HEK293 (cell line): ENCODE measurements around the gene AK6.
A peak's percentile ranks its signal among the peaks of the same experiment; 100 is the strongest.

ENCODE experiments used
- BCL11B ChIP-seq: fragments of 450-650 bp; formaldehyde crosslinking; IDR thresholded peaks from 2 replicates; pipeline ENCODE4 v1.5.1; 2016; ENCODE audit warnings: low read depth, missing biosample characterization, missing genetic modification characterization
- KLF1 ChIP-seq: fragments of 450-650 bp; formaldehyde crosslinking; IDR thresholded peaks from 2 replicates; pipeline ENCODE4 v1.5.1; 2016; ENCODE audit warnings: missing biosample characterization, missing genetic modification characterization
- MZF1 ChIP-seq: fragments of 450-650 bp; formaldehyde crosslinking; IDR thresholded peaks from 2 replicates; pipeline ENCODE4 v1.5.1; 2017; ENCODE audit warnings: missing biosample characterization, missing genetic modification characterization, borderline replicate concordance
- OSR2 ChIP-seq: fragments of 450-650 bp; formaldehyde crosslinking; IDR thresholded peaks from 2 replicates; pipeline ENCODE4 v1.5.1; 2016; ENCODE audit warnings: missing biosample characterization, missing genetic modification characterization
- PRDM1 ChIP-seq: fragments of 450-650 bp; formaldehyde crosslinking; IDR thresholded peaks from 2 replicates; pipeline ENCODE4; 2016; ENCODE audit warnings: missing biosample characterization, missing genetic modification characterization
- ZBTB1 ChIP-seq: fragments of 450-650 bp; formaldehyde crosslinking; IDR thresholded peaks from 2 replicates; pipeline ENCODE4 v1.5.1; 2016; ENCODE audit warnings: missing biosample characterization, missing genetic modification characterization
- ZFHX2 ChIP-seq: fragments of 450-650 bp; formaldehyde crosslinking; conservative IDR thresholded peaks from 2 replicates; pipeline ENCODE4 v1.5.1; 2016; ENCODE audit warnings: missing biosample characterization, missing genetic modification characterization
- ZIC2 ChIP-seq: fragments of 450-650 bp; formaldehyde crosslinking; IDR thresholded peaks from 2 replicates; pipeline ENCODE4 v1.5.1; 2016; ENCODE audit warnings: missing biosample characterization, missing genetic modification characterization
- ZNF138 ChIP-seq: fragments of 450-650 bp; formaldehyde crosslinking; IDR thresholded peaks from 2 replicates; pipeline ENCODE4 v1.5.1; 2016; ENCODE audit warnings: missing biosample characterization, missing genetic modification characterization, borderline replicate concordance
- ZNF155 ChIP-seq: fragments of 450-650 bp; formaldehyde crosslinking; IDR thresholded peaks from 2 replicates; pipeline ENCODE4 v1.5.1; 2016; ENCODE audit warnings: missing biosample characterization, missing genetic modification characterization
- ZNF19 ChIP-seq: fragments of 450-650 bp; formaldehyde crosslinking; IDR thresholded peaks from 2 replicates; pipeline ENCODE4; 2016; ENCODE audit warnings: missing biosample characterization, missing genetic modification characterization, low read depth
- ZNF2 ChIP-seq: fragments of 450-650 bp; formaldehyde crosslinking; IDR thresholded peaks from 2 replicates; pipeline ENCODE4 v1.5.1; 2016; ENCODE audit warnings: missing biosample characterization, missing genetic modification characterization
- ZNF202 ChIP-seq: fragments of 450-650 bp; formaldehyde crosslinking; IDR thresholded peaks from 2 replicates; pipeline ENCODE4 v1.5.1; 2016; ENCODE audit warnings: missing biosample characterization, missing genetic modification characterization, borderline replicate concordance
- ZNF221 ChIP-seq: fragments of 450-650 bp; formaldehyde crosslinking; IDR thresholded peaks from 2 replicates; pipeline ENCODE4 v1.5.1; 2017; ENCODE audit warnings: missing biosample characterization, missing genetic modification characterization, borderline replicate concordance
- ZNF292 ChIP-seq: fragments of 450-650 bp; formaldehyde crosslinking; IDR thresholded peaks from 2 replicates; pipeline ENCODE4 v1.5.1; 2016; ENCODE audit warnings: low read depth, missing biosample characterization, missing genetic modification characterization, borderline replicate concordance
- ZNF341 ChIP-seq: fragments of 450-650 bp; formaldehyde crosslinking; IDR thresholded peaks from 2 replicates; pipeline ENCODE4; 2016; ENCODE audit warnings: low read depth, missing biosample characterization, missing genetic modification characterization
- ZNF37A ChIP-seq: fragments of 450-650 bp; IDR thresholded peaks from 2 replicates; pipeline ENCODE4 v1.5.1; 2018; ENCODE audit warnings: missing biosample characterization, missing genetic modification characterization
- ZNF391 ChIP-seq: fragments of 450-650 bp; formaldehyde crosslinking; IDR thresholded peaks from 2 replicates; pipeline ENCODE4 v1.5.1; 2016; ENCODE audit warnings: low read depth, missing biosample characterization, missing genetic modification characterization, borderline replicate concordance
- ZNF433 ChIP-seq: fragments of 450-650 bp; formaldehyde crosslinking; IDR thresholded peaks from 2 replicates; pipeline ENCODE4 v1.5.1; 2016; ENCODE audit warnings: missing biosample characterization, missing genetic modification characterization, low read depth
- ZNF521 ChIP-seq: fragments of 450-650 bp; formaldehyde crosslinking; IDR thresholded peaks from 2 replicates; pipeline ENCODE4 v1.5.1; 2017; ENCODE audit warnings: missing biosample characterization, mild to moderate bottlenecking, missing genetic modification characterization
- ZNF76 ChIP-seq: fragments of 450-650 bp; formaldehyde crosslinking; IDR thresholded peaks from 2 replicates; pipeline ENCODE4; 2016; ENCODE audit warnings: low read depth, missing biosample characterization, missing genetic modification characterization, borderline replicate concordance
- ZNF785 ChIP-seq: fragments of 450-650 bp; formaldehyde crosslinking; IDR thresholded peaks from 2 replicates; pipeline ENCODE4 v1.5.1; 2016; ENCODE audit warnings: missing biosample characterization, missing genetic modification characterization
- ZNF791 ChIP-seq: fragments of 450-650 bp; formaldehyde crosslinking; IDR thresholded peaks from 2 replicates; pipeline ENCODE4 v1.5.1; 2016; ENCODE audit warnings: missing biosample characterization, missing genetic modification characterization
- ZNF792 ChIP-seq: fragments of 450-650 bp; formaldehyde crosslinking; IDR thresholded peaks from 2 replicates; pipeline ENCODE4 v1.5.1; 2016; ENCODE audit warnings: missing biosample characterization, missing genetic modification characterization
- ZNF837 ChIP-seq: fragments of 450-650 bp; formaldehyde crosslinking; IDR thresholded peaks from 2 replicates; pipeline ENCODE4 v1.5.1; 2016; ENCODE audit warnings: missing biosample characterization, missing genetic modification characterization
- TF ChIP-seq, protein P1 (sequence below): fragments of 450-650 bp; formaldehyde crosslinking; IDR thresholded peaks from 2 replicates; pipeline ENCODE4 v1.5.1; 2016; ENCODE audit warnings: missing biosample characterization, missing genetic modification characterization
- TF ChIP-seq, protein P2 (sequence below): fragments of 450-650 bp; formaldehyde crosslinking; IDR thresholded peaks from 2 replicates; pipeline ENCODE4 v1.5.1; 2016; ENCODE audit warnings: missing biosample characterization, missing genetic modification characterization
- TF ChIP-seq, protein P3 (sequence below): fragments of 450-650 bp; formaldehyde crosslinking; IDR thresholded peaks from 2 replicates; pipeline ENCODE4 v1.5.1; 2016; ENCODE audit warnings: missing biosample characterization, missing genetic modification characterization
- TF ChIP-seq, protein P4 (sequence below): fragments of 450-650 bp; formaldehyde crosslinking; optimal IDR thresholded peaks from 2 replicates; pipeline ENCODE3; 2016; ENCODE audit warnings: missing biosample characterization, mild to moderate bottlenecking, missing genetic modification characterization
- TF ChIP-seq, protein P5 (sequence below): fragments of 450-650 bp; formaldehyde crosslinking; IDR thresholded peaks from 2 replicates; pipeline ENCODE4 v1.5.1; 2016; ENCODE audit warnings: missing biosample characterization, missing genetic modification characterization

Gene AK6

DNA sequence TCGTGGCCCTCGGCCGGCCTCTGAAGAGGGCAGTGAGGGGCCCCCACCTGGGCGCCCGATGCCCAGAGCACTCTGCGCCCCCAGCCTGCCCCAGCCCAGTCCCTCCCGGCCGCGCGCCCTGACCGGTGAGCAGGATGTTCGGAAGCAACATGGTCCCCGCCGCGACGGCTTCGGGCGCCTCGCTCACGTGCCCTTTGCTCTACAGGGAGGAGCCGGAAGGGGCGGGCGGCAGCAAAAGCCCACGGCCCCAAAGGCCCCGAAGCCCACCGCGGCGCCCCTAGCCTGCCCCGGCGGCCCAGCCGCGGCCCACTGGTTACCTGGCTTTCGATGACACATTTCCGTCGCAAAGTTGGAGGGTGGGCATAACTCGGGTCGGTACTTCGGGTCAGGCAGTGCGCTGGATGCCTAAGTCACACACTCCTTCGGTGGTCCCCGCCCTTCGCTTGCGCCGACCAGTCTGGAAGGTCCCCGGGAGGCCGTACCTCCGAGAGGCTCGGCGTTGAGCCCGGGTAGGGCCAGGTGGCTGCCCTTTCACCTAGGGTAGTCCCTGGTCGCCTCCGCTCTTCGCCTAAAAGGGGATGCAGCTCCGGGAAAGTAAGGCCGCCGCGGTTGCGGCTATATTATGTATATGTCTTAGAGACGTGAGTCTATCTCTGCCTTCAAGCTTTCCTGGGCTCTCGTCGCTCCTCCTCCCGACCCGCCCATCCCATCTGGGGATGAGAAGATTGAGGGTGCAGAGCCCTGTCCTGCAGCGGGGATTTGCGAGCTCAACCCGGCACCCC is at the start of gene AK6, which contains the start of the genes RAD17 and TAF9 (continued):
- TF ChIP-seq, protein P1, sequence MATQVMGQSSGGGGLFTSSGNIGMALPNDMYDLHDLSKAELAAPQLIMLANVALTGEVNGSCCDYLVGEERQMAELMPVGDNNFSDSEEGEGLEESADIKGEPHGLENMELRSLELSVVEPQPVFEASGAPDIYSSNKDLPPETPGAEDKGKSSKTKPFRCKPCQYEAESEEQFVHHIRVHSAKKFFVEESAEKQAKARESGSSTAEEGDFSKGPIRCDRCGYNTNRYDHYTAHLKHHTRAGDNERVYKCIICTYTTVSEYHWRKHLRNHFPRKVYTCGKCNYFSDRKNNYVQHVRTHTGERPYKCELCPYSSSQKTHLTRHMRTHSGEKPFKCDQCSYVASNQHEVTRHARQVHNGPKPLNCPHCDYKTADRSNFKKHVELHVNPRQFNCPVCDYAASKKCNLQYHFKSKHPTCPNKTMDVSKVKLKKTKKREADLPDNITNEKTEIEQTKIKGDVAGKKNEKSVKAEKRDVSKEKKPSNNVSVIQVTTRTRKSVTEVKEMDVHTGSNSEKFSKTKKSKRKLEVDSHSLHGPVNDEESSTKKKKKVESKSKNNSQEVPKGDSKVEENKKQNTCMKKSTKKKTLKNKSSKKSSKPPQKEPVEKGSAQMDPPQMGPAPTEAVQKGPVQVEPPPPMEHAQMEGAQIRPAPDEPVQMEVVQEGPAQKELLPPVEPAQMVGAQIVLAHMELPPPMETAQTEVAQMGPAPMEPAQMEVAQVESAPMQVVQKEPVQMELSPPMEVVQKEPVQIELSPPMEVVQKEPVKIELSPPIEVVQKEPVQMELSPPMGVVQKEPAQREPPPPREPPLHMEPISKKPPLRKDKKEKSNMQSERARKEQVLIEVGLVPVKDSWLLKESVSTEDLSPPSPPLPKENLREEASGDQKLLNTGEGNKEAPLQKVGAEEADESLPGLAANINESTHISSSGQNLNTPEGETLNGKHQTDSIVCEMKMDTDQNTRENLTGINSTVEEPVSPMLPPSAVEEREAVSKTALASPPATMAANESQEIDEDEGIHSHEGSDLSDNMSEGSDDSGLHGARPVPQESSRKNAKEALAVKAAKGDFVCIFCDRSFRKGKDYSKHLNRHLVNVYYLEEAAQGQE = no peak; the same call in 1 of the 2 replicates
- TF ChIP-seq ZNF76 (tag by site-specific recombination) (peak; percentile 86; the same call in 1 of the 2 replicates), ZNF433 (tag by site-specific recombination) (no peak), ZNF155 (no peak), ZNF837 (tag by site-specific recombination) (no peak), PRDM1 (tag by site-specific recombination) (no peak), ZNF391 (no peak; the same call in 1 of the 2 replicates), ZBTB1 (tag by site-specific recombination) (no peak), ZNF2 (tag by site-specific recombination) (peak; percentile 77), ZNF521 (no peak), ZNF791 (tag by site-specific recombination) (no peak), ZNF202 (tag by site-specific recombination) (no peak), ZNF792 (no peak), ZNF785 (tag by site-specific recombination) (no peak; the same call in 1 of the 2 replicates), ZNF341 (tag by site-specific recombination) (no peak; the same call in 1 of the 2 replicates), ZNF138 (tag by site-specific recombination) (no peak), KLF1 (tag by site-specific recombination) (peak; percentile 92), ZNF19 (tag by site-specific recombination) (no peak), OSR2 (tag by site-specific recombination) (peak; percentile 63), MZF1 (tag by site-specific recombination) (0 out of 2 replicates have a peak, but pooled peaks have one; percentile 20), ZNF37A (tag by site-specific recombination) (no peak), ZNF292 (tag by site-specific recombination) (no peak), ZIC2 (tag by site-specific recombination) (peak; percentile 89), BCL11B (peak; percentile 22; the same call in 1 of the 2 replicates), ZNF221 (tag by site-specific recombination) (no peak), ZFHX2 (tag by site-specific recombination) (peak; percentile 64)
- TF ChIP-seq, protein P2, sequence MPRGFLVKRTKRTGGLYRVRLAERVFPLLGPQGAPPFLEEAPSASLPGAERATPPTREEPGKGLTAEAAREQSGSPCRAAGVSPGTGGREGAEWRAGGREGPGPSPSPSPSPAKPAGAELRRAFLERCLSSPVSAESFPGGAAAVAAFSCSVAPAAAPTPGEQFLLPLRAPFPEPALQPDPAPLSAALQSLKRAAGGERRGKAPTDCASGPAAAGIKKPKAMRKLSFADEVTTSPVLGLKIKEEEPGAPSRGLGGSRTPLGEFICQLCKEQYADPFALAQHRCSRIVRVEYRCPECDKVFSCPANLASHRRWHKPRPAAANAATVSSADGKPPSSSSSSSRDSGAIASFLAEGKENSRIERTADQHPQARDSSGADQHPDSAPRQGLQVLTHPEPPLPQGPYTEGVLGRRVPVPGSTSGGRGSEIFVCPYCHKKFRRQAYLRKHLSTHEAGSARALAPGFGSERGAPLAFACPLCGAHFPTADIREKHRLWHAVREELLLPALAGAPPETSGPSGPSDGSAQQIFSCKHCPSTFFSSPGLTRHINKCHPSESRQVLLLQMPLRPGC (tag by site-specific recombination) = peak; percentile 79
- TF ChIP-seq, protein P3, sequence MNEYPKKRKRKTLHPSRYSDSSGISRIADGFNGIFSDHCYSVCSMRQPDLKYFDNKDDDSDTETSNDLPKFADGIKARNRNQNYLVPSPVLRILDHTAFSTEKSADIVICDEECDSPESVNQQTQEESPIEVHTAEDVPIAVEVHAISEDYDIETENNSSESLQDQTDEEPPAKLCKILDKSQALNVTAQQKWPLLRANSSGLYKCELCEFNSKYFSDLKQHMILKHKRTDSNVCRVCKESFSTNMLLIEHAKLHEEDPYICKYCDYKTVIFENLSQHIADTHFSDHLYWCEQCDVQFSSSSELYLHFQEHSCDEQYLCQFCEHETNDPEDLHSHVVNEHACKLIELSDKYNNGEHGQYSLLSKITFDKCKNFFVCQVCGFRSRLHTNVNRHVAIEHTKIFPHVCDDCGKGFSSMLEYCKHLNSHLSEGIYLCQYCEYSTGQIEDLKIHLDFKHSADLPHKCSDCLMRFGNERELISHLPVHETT (tag by site-specific recombination) = peak; percentile 77
- TF ChIP-seq, protein P4, sequence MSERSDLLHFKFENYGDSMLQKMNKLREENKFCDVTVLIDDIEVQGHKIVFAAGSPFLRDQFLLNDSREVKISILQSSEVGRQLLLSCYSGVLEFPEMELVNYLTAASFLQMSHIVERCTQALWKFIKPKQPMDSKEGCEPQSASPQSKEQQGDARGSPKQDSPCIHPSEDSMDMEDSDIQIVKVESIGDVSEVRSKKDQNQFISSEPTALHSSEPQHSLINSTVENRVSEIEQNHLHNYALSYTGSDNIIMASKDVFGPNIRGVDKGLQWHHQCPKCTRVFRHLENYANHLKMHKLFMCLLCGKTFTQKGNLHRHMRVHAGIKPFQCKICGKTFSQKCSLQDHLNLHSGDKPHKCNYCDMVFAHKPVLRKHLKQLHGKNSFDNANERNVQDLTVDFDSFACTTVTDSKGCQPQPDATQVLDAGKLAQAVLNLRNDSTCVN (tag by site-specific recombination) = peak; percentile 87
- TF ChIP-seq, protein P5, sequence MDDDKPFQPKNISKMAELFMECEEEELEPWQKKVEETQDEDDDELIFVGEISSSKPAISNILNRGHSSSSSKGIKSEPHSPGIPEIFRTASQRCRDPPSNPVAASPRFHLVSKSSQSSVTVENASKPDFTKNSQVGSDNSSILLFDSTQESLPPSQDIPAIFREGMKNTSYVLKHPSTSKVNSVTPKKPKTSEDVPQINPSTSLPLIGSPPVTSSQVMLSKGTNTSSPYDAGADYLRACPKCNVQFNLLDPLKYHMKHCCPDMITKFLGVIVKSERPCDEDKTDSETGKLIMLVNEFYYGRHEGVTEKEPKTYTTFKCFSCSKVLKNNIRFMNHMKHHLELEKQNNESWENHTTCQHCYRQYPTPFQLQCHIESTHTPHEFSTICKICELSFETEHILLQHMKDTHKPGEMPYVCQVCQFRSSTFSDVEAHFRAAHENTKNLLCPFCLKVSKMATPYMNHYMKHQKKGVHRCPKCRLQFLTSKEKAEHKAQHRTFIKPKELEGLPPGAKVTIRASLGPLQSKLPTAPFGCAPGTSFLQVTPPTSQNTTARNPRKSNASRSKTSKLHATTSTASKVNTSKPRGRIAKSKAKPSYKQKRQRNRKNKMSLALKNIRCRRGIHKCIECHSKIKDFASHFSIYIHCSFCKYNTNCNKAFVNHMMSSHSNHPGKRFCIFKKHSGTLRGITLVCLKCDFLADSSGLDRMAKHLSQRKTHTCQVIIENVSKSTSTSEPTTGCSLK (tag by site-specific recombination) = no peak
